AG04449 (cell line): ENCODE data around the gene AHR.
"Not testable (repeated sequence)": the region's sequence is repeated elsewhere in the genome, so short reads cannot be mapped to it uniquely, and the experiment has no call there.

Source experiments
- CTCF ChIA-PET: fragments of 350-600 bp; formaldehyde crosslinking; extraction: SDS; loops from one replicate; lab custom pipeline; 2021; ENCODE audit warnings: antibody characterized with exemption; lab: Yijun Ruan, JAX
- POLR2A ChIA-PET: fragments of 400-600, 350-600 bp; formaldehyde crosslinking; extraction: SDS; loops from one replicate; lab custom pipeline; 2020; ENCODE audit warnings: antibody characterized with exemption, inconsistent platforms; lab: Yijun Ruan, JAX
- DNase-seq: peaks from one replicate; pipeline ENCODE4 v3.0.0-alpha.2; 2010; ENCODE audit warnings: low read depth, low spot score
- H3K4me3 ChIP-seq: 2 replicates; pipeline ENCODE4 v1.5.1; 2011; ENCODE audit warnings: low read depth, mild to moderate bottlenecking, control low read depth, low read length
- TF ChIP-seq, protein P1 (sequence below): IDR thresholded peaks from one replicate; pipeline ENCODE4 v1.5.1; 2011; ENCODE audit warnings: mild to moderate bottlenecking, moderate library complexity, low read length, control low read depth, inconsistent platforms; ENCODE audit not compliant: insufficient read depth; ENCODE audit errors: missing control alignments

AHR gene

DNA sequence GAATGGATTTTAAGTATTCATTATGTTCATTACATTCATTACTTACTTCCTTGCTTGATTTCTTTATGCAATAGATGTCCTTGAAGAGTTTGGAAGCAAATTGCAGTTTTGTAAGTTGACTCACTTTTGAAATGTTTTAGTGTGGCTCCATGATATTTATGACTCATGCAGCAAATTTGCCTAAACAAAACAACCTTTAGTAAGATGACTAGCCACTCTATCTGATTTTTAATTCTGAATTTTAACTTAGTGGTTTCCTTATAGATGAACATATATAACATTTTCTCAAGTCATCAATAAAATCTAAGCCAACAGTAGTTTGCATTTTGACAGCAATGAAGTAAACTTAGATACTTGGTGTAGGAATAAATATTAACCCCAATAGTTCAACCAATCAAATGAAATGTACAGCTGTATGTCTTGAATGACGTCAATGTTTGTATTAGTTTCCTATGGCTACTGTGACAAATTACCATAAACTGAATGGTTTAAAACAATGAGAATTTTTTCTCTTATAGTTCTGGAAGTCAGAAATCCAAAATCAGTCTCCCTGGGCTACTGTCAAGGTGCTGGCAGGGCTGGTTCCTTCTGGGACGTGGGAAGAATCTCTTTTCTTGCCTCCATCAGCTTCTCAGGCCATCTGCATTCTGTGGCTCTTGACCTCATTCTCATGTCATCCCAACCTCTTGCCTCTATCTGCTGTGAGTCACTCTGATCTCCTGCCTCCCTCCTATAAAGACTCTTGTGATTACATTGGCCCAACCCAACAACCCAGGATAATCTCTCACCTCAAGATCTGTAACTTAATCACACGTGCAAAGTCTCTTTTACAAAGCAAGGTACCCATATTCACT lies 73.4 kb downstream of the AHR start:
- POLR2A ChIA-PET: no interaction called here
- peak; percentile 95 for DNase-seq
- CTCF ChIA-PET: no interaction called here
- TF ChIP-seq, protein P1, sequence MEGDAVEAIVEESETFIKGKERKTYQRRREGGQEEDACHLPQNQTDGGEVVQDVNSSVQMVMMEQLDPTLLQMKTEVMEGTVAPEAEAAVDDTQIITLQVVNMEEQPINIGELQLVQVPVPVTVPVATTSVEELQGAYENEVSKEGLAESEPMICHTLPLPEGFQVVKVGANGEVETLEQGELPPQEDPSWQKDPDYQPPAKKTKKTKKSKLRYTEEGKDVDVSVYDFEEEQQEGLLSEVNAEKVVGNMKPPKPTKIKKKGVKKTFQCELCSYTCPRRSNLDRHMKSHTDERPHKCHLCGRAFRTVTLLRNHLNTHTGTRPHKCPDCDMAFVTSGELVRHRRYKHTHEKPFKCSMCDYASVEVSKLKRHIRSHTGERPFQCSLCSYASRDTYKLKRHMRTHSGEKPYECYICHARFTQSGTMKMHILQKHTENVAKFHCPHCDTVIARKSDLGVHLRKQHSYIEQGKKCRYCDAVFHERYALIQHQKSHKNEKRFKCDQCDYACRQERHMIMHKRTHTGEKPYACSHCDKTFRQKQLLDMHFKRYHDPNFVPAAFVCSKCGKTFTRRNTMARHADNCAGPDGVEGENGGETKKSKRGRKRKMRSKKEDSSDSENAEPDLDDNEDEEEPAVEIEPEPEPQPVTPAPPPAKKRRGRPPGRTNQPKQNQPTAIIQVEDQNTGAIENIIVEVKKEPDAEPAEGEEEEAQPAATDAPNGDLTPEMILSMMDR: no peak
- H3K4me3 ChIP-seq: no peak overlapping the region

DNA sequence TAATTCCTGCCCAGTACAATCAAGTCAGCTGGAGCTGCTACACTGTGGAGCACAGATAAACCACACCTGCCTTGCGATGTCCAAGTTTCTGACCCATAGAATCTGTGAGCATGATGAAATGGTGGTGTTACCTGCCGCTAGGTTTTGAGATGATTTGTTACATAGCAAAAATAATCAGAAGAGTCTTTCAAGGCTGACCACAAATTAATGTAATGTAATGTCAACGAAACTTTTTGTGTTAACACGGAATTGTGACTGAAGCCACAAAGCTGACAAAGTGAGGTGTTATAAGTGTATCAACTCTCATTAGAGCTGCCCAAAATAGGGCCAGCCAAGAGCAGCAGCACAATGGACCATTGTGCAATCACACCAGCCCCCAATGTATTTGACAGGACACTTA lies 75.7 kb downstream of the AHR start:
- DNase-seq: no peak
- H3K4me3 ChIP-seq: no peak overlapping the region
- CTCF ChIA-PET: interaction anchor here (1.2 kb wide), 1 partner anchor 268 kb away, joined by 3 read pairs; no protein-coding TSS in a partner anchor
- TF ChIP-seq, protein P1: no peak
- POLR2A ChIA-PET: no interaction called here

DNA sequence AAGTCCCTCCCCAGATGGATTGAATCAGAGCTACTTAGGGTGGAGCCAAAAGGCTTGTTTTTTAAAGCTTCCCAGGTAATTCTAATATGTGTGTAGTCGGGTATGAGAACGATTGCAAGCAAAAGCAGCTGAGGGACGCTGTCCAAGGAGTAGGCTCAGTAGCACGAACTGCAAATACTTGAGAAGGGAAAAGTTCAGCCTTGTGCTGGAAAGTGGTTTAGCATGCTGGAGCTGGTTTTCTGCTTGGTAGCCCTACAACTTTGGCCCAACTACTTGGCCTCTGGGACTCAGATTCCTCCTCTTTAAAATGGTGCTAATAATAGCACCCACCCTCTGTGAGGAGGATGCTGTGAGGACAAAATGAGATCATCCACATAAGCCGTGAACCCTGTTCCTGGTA lies 76.2 kb downstream of the AHR start:
- ChIA-PET CTCF (interaction anchor here (1.2 kb wide), 1 partner anchor 267 kb away, joined by 3 read pairs; no protein-coding TSS in a partner anchor), POLR2A (no interaction called here)
- TF ChIP-seq, protein P1: no peak
- no peak overlapping the region for H3K4me3 ChIP-seq
- DNase-seq: no peak

DNA sequence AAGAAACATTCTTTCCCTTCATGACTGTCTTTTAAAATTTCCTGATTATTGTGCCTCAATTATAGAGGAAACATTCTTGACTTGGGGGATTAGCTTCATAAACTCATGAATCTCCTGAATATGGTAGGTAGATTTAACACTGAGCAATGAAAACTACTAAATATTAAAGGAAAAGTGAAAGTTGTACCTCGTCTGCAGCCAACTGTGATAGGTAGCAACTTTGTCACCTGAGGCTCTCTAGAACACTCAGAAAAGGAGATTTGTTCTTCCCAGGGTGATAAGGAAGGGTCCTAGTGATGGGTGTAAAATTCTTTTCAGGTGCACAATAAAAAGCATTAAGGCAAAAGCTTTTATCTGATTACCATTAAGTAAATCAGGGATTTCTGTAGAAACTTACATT lies 78.1 kb downstream of the AHR start:
- DNase-seq: no peak
- POLR2A ChIA-PET: no interaction called here
- CTCF ChIA-PET: interaction anchor here (0.7 kb wide), 1 partner anchor 486 kb away, joined by 3 read pairs; no protein-coding TSS in a partner anchor
- TF ChIP-seq, protein P1: no peak
- H3K4me3 ChIP-seq: no peak overlapping the region

DNA sequence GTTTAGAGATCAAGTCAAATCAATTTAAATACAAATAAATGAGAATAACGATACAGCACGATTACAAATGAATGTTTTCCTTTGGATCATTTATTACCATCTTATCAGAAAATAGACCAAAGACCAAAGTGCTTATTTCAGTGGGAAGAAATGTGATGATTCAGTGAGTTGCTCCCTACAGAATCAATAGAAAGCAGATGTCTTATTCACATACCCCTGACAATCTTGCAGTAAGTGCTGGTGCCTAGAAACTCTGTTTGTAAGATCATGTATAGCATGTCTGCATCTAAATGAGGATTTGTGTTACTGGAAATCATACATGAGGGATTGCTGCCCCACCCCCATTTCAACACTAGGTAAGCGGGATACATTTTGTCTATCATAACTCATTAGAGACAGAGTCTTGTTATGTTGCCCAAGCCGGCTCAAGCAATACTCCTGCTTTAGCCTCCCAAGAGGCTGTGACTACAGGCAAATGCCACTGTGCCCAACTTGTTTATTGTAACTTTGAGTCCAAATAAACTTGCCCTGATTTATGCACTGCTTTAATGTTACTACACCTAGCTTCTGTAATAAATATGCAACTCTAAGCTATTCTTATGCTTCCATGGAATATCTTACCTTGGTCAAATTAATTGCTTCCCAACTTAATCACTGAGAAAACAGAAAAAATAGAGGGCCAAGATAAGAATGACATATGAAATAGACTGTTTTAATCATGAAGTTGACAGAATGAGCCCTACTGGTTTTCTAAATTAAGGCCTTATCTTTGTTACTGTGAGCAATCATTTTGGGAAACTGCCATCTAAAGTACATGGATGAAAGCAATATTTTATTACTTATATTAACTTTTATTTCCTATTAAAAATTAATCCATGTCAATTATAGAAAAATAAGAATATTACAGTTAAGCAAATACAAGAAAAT lies 82.5 kb downstream of the AHR start:
- POLR2A ChIA-PET: no interaction called here
- no peak overlapping the region for H3K4me3 ChIP-seq
- TF ChIP-seq, protein P1: no peak
- peak; percentile 24 for DNase-seq
- CTCF ChIA-PET: interaction anchor here (1.3 kb wide), 1 partner anchor 11 kb away, joined by 3 read pairs; no protein-coding TSS in a partner anchor

DNA sequence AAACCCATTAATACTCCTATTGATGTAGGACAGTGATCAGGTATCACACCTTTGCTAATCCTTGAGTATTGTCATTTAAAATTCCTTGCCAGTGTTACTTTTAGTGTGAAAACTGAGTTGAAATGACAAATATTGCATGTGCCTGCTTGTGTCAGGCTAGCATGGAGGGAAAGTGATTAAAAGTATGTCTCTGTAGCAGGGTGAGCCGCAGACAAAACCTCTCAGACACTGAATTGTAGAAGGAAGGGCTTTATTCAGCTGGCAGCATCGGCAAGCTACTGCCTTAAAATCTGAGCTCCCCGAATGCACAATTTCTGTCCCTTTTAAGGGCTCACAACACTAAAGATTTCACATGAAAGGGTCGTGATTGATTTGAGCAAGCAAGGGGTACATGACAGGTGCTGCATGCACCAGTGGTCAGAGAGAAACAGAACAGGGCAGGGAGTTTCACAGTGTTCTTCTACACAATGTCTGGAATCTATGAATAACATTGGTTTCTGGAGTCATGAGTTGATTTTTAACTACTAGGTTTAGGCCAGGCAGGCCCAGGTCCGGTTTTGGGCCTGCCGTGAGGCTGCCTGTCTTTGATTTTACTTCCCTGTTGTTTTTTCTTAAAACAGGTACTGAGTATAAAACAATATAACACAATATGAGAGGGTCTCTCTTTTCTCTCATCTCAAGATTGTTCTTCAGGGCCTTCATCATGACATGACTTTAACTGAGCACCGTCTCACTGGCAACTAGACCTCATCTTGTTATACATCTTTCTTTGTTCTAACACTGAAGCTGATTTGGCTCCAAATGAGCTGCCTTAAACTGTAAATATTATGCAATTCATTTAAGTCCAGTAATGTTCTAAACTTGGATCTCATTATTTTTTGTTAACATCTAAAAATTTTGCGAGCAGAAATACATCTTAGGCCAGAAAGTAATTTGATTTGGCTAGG lies 84.2 kb downstream of the AHR start:
- POLR2A ChIA-PET, H3K4me3 ChIP-seq, DNase-seq: not testable (repeated sequence)
- CTCF ChIA-PET: interaction anchor here (0.7 kb wide), 1 partner anchor 80 kb away, joined by 3 read pairs; no protein-coding TSS in a partner anchor
